Activated T-cell treated with anti-CD3 and anti-CD28 coated beads for 1 hour (primary cell): Measurements from ENCODE around the gene CATSPER3.

ENCODE experiments used
- DNase-seq: peaks from one replicate; pipeline ENCODE4 v3.0.0-alpha.2; 2020; ENCODE audit warnings: low read depth

The CATSPER3 gene

DNA sequence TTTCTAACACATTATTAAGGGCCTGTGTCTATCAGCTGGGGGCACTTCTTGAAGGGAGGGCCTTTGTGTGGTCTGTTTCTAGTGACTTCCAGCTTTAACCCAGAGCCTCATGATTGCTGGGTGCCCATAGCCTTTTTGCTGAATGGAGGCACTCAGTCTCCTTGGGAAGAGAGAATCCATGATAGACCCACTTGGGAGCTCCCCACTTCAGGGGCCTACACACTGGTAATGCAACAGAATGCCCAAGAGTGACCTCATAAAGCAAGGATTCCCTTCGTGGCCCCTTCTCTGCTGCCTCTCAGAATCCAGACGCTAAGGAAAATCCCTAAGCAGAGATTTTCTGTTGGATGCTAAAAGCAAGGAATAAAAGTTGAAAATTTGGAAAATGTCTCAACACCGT, at the start of gene CATSPER3:
TSS of gene CATSPER3 (plus strand) at position 301 of the 400 bp plus-strand sequence. CDS start at position 386, 85 bp downstream.
- DNase-seq, result no peak

DNA sequence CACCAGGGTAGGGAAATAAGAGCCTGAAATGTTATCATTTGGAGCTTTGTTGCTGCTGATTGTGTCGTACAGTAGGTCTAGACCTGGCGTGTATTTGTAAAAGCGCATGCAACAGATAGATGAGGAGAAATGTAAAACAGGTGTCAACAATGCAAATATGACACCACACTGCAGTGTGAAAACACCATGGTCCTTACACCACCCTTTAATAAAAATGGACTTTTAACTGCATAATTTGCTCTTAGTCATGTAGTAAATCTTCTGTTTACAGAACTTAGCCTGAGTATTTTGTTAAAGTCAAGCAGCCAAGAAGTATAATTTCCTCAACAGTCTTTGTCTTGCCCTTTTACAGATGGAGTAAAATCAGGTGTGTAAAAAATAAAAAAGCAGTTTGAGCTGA, 48.8 kb upstream of the CATSPER3 start:
- DNase-seq, result no peak

DNA sequence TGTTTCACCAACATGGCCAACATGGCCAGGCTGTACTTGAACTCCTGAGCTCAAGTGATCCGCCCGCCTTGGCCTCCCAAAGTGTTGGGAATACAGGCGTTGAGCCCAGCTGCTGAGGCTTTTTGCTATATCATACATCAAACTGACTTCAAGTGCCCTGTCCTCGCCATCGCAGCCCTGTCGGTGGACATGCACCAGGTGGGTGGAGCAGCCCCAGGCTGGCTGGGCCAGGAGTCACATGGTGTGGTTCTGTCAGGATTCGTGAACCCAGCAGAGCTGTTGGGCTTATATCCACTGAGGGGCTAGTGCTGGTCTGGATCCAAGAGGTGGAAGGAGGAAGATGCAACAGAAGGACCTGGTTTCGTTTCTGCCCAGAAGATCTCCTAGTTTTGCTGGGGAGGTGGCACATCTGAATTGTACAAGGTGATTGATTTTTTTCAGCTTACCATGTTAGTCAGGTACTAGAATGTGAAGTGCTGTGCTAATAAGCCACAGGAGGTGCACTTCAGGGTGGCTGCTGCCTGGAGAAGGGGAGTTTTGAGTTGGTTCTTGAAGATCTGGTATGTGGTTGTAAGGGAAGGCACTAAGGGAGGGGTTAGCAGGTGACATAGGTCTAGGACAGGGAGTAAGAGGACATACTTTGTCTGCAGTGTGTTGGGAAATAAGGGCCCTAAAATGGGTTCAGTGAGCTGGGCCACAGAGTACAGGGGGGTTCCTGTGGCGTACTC, 46.7 kb upstream of the CATSPER3 start:
- DNase-seq, result no peak

DNA sequence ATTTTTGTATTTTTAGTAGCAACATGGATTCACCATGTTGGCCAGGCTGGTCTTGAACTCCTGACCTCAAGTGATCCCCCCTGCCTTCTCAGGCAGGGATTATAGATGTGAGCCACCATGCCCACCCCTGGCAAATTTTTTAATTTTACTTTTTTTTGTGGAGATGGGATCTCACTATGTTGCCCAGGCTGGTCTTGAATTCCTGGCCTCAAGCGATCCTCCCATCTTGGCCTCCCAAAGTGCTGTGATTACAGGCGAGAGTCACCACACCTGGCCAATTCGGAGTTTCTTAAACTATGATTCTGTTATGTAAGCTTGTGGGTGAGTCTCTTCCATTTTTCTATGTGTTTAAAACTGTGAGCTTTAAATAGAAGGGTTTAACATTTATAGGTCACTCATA, 35.2 kb upstream of the CATSPER3 start:
- DNase-seq, result no peak

DNA sequence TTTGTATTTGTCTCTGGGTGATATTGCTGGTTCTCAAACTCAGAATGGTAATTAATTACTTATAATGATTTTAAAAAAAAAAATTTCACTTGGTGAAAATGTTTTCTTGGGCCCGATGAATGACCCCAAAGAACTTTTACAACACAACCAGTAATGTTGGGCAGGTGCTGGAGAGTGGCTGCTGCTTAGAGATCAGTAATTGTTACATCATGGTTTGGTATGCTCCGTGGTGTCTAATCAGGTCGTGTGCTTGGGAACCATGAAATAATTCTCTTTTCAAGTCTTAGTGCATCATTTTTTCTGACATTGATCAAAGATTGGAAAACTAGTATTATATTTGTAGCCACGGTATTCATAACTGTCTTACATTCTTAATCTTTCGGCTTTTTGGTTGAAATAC, 33.5 kb upstream of the CATSPER3 start:
- DNase-seq, result no peak

DNA sequence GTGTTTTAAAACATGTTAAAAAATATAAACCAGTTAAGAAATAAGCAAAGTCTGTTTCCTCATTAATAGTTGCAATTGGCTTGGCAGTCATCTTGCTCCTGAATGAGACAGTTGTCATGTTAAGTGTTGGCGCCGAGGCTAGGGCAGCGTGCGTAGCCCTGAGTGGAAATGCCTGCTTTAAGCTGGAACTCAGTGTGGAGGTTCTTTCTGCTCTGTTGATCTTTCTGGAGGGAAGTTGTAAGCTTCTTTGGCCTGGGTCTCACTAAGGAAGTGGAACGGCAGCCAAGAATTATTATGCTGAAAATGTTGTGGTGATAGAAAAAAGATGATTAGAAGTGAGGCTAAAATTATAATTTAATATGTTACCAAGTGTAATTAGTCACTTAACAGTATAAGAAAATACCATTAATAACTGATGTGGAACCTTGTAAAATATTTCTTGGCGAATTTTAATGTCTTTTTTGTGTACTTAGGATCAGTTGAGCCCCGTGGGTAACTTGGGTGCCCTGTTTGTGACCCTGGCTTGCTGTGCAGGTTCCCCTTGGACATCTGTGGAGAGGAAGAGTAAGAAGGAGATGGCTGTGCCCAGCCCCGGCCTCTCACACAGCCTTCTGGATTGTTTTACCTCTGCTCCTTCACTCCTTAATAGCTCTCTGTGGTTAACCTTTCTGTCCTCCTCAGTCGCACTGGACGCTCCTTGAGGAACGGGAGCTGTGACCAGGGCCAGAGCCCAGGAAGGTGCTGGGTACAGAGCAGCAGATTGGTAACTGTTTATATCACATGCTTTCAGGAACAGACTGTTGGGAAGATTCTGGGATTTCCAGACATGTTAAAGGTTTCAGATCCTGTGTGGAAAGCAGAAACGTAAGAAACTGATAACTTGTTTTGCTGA, 31.8 kb upstream of the CATSPER3 start:
- DNase-seq, result no peak

DNA sequence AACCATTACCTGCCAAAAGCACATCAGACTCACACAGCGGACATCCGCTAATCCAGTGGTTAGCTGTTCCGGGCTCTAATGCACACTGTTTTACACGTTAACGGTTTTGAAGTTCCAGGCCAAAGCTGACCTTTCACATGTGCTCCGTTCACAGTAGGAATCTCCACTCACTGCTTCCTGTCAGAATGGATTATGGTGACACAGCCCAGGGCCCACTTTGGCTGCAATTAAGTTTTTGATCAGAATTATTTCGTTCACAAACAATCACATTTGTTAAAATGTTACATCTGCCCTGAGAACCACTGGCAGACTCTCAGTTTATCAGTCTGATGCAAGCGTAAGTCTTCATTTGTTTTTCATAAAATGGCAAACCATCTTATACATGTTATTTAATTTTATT, 30.2 kb upstream of the CATSPER3 start:
- no peak for DNase-seq

DNA sequence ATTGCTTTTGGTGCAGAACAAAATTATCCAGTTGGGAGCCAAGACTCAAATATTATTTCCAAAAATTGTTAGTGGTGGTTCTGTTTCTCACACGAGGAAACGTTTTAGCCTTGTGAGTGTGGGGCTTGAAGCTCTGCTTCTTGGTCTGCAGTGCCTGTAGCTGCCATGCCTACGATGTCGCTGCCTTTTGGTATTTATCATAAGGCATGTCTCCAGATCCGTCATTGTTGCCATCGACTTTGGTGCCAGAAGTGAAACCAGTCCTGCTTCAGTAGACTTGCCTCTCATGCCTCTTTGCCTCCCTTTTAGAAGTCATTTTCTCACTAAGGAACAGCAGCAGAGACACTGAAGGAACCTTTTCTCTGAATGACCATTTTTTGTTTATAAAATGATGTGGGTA, 29.7 kb upstream of the CATSPER3 start:
- no peak for DNase-seq

DNA sequence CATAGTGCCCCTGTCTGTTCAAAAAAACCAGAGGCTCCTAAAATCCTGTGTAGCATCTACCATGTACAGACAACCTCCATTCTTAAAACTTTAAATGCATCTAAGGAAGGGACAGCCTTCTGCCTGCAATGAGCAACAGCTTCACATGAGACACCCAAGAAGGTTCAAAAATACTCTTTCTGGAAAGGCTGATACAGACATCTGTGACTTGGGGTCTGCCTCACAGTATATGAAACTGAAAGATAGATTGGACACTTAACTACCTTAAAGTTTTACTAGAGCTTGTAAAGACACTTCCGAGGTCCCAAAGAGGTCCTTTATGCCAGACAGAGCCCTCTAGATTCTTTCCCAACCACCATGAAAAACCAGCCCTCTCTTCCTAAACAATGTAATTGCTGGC, 28.2 kb upstream of the CATSPER3 start:
- DNase-seq, result no peak

DNA sequence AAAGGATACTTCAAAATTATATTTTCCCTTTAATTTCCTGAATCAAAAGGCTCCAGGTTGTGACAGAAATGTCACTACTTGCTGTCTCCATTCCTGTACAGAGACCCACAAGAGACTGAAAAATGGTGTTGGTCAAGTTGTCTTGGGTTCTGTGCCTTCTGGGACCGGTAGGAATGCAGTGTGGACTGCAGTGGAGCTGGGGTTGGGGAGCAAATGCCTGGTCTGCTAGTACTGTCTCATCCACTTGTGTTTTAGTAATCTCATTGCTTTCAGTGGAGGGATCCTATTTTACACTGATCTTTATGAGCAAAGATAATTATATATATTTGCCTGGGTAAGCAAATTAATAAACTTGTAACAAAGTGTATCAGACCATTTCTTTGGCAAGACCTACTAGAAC, 24.2 kb upstream of the CATSPER3 start:
- DNase-seq, result no peak

DNA sequence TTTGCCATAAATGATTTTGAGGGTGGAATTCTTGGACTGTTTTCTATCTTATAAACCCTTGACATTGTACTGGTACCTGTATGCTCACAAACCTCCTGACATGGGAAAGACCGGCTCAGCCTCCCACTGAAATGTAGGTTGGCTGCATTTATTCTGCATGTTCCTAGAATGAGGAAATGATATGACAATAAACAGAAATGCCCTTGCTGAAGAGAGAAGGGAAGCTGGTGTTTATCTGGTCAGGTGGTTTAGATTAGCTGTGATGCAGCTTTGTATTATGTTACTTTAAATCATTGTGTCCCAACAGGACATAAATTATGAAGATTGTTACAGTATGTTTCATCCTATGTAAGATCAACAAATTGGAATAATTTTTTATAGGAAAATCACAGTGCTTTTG, 23.1 kb upstream of the CATSPER3 start:
- no peak for DNase-seq

DNA sequence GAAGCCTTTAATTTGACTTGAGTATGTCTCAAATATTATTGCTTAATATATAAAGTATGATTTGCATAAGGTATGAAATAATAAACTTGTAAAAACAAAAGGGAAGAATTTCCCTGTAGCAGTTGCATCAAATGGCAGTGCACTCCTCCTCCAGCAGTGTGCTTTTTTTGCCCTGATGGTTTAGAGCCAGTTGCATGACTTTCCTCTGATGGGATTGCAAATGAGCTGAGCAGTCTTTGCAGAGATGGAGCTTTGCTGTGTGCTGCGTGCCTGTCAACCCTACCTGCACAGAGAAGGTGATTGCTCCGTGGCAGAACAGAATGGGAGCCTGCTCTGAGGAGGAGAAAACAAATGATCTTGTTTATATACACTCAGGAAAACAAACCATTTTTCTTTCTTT, 22.7 kb upstream of the CATSPER3 start:
- DNase-seq, result no peak

DNA sequence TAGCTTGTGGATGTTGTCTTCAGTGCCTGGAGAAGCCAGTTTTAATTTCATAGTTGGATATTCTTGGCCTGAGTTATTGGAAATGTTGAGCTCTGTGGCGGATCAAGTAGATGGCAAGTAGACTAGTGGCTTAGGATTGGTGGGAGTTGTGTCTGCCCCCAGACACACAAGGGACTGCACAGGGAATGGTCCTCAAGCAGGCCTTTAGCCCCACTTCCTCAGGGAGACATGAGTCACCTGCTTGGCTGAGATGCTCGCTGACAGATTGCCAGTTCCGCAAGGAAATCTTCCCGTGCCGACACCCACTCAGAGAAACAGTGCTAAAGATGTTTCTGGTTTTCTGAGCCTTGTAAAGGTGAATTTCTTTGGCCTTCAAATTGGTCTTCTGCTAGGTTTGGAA, 18.8 kb upstream of the CATSPER3 start:
- DNase-seq, result no peak

DNA sequence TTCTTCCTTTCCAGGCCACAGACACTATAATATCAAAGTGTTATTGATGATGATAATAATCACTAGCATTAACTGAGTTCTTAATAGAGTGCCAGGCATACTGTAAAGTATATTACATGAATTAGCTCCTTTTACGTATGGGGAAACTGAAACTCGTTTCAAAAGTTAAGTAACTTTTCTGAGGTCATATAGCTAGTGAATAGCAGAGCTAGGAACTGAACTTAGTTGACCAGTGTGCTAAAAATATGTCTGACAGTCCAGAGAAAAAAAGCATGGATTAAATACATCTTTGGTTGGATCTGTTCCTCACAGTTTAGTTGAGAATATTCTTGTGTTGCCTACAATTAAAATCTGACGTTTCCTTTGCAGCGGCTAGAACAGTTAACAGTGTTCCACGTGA, 18.4 kb upstream of the CATSPER3 start:
- no peak for DNase-seq

DNA sequence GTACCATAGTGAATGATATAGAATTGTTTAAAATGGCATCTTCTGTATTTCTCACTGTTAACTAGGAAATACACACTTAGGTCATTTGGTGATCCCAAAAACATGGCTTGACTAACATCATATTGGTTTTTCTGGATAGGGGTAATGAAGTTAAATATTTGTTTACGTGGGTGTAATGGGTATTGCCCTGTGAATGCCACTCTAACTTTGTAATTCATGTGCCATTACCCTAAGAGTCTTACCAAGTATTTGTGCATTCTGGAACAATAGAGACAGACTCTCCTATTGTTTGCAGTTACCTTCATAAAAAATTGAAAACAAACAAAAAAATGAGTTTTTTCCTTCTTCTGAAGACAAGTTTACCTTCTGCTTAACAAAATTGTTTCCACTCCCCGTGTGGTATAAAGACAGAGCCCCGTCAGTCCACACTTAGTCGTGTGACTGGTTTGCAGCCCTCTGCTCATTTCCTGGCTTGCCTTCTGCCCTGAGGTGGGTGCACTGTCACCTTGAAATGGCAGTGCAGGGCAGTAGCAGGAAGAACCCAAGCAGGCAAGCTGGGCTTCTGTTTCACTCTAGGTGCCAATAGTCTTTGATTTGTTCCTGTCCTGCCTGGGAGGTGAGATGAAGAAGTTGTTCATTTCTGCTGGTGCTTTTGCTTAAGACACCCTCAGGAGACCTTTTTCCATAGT, 9.6 kb upstream of the CATSPER3 start:
- no peak for DNase-seq

DNA sequence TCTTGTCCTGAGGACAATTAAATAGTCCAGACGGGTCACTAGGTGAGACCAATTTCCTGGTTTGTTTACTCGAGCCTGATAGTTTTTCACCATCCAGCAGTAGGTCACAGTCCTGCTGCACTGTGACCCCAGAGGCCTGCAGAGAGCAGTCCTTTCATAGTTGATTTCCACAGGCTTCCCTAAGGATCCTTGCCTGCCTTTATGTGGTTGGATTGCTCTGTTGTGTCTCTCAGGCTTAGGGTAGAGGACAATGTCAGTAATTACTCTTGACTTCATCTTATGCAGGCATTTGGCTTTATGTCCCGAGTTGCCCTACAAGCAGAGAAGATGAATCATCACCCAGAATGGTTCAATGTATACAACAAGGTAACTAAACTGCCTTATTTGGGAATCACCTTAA, 9.0 kb upstream of the CATSPER3 start:
- DNase-seq, result no peak

DNA sequence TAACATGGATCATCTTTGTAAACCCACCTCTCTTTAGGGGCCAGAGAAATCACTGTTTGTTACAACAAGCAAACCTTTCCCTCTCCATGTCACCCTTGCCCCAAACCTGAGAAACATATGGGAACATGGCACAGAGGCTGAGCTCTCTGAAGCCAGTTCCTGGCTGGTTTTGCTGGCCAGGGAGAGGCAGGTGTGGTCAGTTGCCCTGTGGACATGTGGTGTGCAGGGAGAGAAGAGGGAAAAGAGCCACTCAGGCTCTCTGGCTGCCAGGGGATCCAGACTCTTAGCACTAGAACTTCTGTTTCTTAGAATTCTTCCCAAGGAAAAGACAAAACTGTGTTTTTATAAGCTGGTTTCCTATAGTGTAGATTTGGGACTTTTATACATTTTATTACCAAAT, 4.6 kb upstream of the CATSPER3 start:
- no peak for DNase-seq

DNA sequence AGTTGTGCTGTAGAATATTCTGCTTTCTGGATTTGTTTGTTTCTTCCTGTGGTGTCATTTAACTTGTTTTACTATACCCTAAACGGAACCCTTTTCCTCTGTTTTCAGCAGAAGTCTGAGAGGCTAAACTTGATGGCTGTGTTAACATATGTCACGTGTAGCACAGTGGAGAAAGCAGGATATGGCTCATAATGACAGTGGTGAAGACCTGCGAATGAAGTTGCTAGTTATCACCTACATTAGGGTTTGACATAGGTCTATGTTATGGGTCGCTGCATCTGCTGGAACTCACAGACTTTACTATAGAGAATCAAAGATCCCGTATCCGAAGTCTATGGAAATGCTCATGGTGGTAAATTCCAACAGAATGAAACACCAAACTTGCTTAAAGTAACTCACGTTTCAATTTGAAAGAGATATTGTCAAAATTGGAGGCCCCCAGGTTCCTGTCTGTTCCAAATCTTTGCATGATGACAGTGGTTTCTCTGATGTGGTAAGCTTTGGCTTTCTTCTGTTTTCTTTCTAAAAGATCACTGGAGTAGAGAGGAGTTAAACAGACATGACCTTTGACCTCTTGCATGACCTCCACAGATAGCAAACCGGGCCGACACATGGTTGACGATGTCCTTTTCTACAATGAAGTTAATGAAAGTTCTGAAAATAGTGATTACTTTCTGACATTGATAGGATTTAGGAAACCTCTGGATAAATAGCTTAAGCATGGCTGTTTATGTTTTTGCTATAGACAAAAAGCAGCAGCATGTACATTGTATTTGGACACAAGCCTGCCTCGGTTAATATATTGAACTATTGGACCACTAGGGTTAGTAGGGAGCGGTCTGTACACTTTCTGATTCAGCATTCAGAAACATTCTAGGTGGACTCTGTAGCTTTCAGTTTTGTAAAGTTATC, 3.1 kb upstream of the CATSPER3 start:
- no peak for DNase-seq

DNA sequence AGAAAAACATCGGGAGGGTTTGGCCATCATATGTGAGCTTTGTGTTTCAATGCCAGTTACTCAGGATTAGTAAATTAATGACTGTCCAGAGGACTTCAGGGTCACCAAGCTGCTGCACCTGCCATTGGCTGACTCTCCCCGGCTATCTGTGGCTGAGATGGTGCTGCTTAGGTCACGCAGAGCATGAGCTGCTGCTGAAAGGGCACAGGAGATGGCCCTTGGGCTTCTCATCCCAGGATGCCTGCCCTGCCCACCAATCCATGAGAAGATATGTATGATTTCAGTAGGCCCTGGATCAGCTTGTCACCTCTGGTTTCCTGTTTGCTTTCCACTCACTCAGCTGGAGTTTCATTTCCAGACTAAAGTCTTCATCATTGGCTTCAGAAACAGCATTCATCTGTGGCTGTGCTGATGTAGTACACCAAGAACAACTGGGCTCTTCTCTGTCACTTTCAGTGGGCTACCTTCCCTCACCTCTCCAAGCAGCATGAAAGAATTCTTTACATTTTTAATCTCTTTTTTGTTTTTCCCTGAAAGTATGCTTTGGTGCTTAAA, 2.4 kb upstream of the CATSPER3 start:
- DNase-seq, result no peak

DNA sequence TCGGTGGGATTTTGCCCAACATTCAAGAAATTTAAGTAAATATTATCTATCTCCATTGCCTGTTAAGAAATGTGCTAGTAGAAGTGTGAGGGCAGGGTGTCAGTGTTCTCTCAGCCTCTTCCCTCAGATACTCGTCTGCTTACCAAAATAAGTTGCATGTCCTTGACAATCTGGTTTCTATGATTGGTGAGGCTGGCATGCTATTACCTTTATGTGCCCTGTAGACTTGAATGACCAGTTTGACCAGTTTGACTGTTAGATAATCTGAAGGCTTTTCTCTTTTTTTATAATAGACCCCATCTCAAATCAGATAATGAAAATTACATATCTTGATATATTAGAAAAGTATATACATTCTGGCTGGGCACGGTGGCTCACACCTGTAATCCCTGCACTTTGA, 348 bp downstream of the CATSPER3 start:
- no peak for DNase-seq

DNA sequence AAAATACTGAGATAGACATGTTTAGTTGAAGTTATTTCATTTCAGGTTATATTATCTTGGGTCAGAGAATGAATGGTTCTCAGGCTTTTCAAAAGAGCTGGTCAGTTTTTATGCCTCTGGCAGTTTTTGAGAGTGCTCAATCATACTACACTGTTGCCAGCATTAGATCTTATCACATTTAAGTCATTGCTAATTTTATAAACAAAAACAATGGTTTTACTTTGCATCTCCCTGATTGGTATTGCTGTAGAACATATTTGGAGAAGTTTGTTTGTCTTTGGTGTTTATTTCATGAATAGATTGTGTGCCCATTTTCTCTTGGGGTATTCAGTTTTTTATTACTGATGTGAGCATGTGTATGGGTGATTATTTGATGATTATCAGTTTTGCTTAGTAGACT, 1.5 kb downstream of the CATSPER3 start:
- no peak for DNase-seq
